HG02588 (cell line): ENCODE measurements around the gene PLCL1.

Experiments
- ATAC-seq: cut with Tn5 transposase; IDR thresholded peaks from one replicate; pipeline ENCODE4 v1.9.1; 2021; ENCODE audit warnings: mild to moderate bottlenecking, moderate library complexity; ENCODE audit not compliant: unreplicated experiment

Gene PLCL1

DNA sequence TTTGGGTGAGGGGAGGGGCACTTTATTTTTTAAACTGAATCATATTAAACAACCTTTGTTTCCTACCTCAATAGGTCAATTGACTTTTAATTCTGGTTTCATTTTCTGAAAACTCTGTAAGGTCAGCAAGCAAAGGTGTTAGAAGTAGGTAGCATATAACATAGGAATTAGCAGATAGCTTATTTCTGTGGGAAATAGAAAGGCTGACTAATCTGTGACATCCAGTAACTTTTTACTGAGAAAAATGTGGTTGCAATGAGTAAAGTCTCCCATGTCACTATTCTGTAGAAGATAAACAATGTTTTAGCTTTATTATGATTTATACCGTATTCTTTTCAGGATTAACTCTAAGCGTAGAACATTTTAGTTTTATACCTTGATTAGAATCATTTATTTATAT is 240.4 kb downstream of the PLCL1 start:
- no peak for ATAC-seq

DNA sequence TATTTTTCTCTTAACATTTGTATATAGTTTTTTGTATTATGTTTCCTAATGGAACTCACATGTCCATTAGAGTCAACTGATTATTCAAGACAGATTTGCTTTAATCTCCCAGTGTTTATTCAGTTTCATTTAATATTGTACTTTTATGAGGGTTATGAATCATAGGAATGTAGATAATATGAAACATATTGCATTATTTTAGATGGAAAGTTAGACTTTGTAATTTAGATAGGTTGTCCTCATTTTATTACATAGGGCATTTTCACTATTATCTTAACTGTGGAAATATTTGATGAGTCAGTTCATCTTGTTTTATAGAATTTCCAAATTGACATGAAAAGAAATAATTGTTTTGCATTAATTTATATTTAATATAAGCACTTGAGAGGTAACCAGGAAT is 240.8 kb downstream of the PLCL1 start:
- ATAC-seq: no peak

GRCh38 chr2:198052741-198053140 is 248.3 kb downstream of the PLCL1 start:
- ATAC-seq: no peak

GRCh38 chr2:198053148-198053547 is 248.8 kb downstream of the PLCL1 start:
- no peak for ATAC-seq

DNA sequence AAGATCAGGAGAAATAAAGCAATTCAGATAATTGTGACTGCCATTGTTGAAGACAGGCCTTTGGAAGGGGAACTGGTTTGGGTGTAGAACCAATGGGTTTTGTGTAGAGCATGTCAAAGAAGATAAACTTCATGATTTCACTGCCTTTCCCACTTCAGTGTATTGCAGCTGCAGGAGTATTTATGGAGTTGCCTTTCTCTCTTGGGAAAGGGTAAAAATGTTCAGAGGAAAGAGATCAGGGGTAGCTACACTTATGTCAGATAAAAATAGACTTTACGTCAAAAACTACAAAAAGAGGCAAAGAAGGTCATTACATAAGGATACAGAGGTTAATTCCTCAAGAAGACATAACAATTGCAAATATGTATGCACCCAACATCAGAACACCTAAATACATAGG is 249.4 kb downstream of the PLCL1 start:
- ATAC-seq: no peak

DNA sequence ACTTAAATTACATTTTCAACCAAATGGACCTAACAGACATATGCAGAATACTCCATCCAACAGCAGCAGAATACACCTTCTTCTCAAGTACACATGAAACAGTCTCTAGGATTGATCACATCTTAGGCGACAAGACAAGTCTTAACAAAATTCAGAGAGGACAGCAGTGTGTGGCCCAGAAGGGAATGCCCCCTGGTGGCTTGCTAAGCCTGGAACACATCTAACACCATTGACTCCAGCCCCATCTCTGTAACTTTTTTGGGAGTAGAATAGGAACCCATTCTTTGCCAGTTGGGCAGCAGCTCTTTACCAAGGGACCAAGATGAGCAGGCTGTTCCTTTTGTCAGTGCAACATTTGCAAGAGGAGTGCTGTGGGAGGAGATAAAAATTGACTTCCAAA is 249.9 kb downstream of the PLCL1 start:
- ATAC-seq: peak; percentile 95

- no peak for ATAC-seq
These were observed 251.3 kb downstream of the PLCL1 start for GRCh38 chr2:198055716-198056115.

DNA sequence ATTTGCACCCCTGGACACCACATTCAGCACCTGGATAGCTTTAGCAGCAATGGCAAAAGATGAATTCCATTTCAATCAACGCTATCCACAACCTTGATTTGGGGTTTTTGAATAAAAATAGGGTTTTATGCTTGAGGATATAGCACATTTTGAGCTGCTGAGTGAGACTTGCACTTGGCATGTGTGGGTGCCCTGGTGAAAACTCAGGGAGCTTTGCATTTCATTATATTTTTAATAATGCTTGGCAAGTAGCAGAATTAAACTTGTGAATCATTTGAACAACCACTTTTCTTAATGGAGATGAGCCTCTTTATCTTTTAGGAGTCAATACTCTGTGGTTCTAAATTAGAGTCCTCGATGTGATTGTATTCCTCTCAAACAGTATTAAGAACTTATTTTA is 252.4 kb downstream of the PLCL1 start:
- no peak for ATAC-seq

GRCh38 chr2:198059800-198060199 is 255.4 kb downstream of the PLCL1 start:
- ATAC-seq: no peak

- no peak for ATAC-seq
These were observed 255.9 kb downstream of the PLCL1 start for GRCh38 chr2:198060277-198060676.

DNA sequence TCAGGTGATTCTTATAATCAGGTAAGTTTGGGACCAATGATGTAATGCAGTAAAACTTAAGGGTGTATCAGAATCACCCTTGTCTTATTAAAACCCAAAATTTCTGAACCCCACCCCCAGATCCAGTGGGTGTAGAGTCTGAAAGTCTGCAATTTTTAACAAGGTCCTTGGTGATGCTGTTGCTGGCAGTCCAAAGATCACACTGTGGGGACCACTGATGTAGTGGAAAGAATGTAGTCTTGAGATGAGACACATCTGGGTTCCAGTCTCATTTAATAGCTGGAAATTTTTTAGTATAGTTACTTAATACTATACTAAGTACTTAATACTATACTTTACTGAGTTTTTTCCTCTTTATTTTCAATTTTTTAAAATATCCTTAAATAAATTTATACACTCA is 258.4 kb downstream of the PLCL1 start:
- no peak for ATAC-seq

GRCh38 chr2:198063242-198063641 is 258.8 kb downstream of the PLCL1 start:
- no peak for ATAC-seq

DNA sequence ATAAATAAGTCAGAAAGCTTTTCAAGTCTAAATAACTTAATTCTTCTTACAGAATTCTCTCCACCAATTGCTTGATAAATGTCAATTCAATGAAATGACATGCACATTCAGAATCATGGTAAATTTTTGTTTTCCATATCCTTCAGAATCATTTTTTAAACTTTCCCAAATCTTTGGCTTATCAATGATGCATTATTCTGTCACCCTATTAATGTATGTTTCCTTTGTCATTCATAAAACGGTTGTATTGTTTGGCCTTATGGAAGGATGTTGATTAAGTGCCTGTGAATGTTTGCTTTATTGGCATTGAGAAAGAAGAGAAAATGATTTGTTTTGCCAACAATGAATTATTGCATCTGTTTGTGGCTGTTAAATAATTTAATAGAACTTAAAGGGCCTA is 260.9 kb downstream of the PLCL1 start:
- ATAC-seq: no peak

GRCh38 chr2:198066597-198066996 is 262.2 kb downstream of the PLCL1 start:
- ATAC-seq: no peak

DNA sequence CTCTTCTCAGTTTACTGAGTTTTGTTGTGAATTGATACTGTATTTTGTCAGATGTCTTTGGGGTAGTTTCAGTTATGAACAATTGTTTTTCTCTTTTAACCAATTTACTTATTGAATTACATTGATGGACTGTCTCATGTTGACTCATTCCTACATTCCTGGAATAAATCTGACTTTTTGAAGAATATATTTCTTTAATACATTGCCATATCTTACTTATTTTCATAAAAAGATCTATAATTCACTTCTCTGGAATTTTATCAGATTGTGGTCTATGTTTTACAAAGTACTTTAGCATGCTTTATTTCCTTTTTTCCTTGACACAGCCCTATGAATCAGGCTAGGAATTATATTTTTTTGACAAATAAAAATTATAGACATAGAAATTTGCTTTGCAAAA is 268.3 kb downstream of the PLCL1 start:
- ATAC-seq: no peak

DNA sequence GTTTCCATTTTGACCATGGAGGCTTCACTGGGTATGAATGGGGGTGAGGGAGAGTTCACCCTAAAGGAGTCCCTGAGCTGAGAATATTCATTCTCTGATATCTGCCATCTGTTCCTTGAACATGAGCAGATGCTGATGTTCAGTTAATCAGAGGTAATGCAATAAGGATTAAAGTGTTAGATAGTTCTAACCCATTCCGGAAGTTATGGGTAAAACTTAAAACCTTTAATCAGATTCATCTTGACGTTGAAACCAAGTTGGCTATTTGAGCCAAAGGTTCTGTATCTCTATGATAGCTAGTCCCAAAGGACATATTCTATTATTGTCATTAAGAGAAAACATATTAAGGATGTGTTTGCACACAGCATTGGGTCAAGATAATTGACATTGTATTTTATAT is 268.9 kb downstream of the PLCL1 start:
- ATAC-seq: no peak

- ATAC-seq: no peak
These were observed 273.1 kb downstream of the PLCL1 start for GRCh38 chr2:198077477-198077876.

- no peak for ATAC-seq
These were observed 276.7 kb downstream of the PLCL1 start for GRCh38 chr2:198080879-198081765.

DNA sequence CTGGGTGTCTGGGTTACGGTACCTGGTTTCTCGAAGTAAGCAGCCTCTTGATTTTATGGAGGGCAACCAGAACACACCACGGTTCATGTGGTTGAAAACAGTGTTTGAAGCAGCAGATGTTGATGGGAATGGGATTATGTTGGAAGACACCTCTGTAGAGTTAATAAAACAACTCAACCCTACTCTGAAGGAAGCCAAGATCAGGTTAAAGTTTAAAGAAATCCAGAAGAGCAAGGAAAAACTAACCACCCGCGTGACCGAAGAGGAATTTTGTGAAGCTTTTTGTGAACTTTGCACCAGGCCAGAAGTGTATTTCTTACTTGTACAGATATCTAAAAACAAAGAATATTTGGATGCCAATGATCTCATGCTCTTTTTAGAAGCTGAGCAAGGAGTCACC is 279.8 kb downstream of the PLCL1 start:
- no peak for ATAC-seq

DNA sequence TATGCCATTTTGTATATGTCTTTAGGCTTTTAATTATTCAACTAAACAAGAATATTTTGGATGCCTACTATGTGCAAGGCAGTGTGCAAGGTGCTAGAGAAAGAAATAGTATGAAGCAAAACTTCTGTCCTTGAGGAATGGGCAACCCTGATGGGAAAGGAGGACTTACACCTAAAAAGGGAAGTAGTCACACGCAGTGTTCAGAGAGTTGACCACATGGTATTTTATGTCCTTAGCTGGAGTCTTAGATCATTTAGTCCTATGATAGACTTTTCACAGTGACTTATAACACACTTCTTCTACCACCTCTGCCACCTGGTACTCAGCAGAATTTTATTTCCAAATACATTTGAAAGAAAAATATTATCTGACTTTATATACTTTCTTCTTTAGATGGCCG is 291.6 kb downstream of the PLCL1 start:
- ATAC-seq: no peak

DNA sequence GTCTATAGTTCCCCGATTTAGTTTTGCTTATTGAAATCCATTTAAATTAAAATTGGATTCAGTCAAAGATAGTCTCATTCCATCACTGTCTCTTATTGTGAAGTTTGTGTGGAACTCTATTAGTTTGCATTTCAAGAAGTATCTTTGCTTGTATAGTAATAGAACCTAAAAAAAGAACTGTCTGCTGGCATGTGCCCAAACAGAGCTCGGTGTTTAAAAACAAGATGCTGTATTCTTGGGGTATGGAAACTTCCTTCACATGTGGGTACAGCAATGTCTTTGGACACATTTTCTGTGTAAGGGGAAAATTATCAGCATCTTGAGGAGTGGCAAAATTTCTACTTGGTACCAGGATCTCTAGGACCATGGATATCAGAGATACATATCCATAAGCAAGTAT is 292.6 kb downstream of the PLCL1 start:
- no peak for ATAC-seq

- ATAC-seq: no peak
These were observed 293.2 kb downstream of the PLCL1 start for GRCh38 chr2:198097630-198098029.

DNA sequence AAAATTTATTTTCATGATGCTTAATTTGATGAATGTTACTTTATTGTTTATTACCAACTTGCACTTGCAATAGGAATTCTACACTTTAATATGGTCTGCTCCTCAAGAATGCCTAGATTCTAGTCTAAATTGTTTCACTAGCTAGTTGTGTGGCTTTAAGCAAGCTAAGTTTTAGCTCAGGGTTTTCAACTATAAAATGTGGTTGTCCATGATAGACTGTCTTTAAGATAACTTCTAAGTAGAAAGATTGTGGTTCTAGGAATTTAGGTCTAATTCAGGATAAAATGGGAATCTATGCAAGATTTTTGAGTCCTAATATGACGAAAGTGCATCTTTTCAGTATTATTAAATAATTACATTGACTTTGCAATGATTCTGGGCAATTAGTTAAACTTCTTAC is 294.0 kb downstream of the PLCL1 start:
- no peak for ATAC-seq
